GM15510 (cell line): Measurements from ENCODE around the gene FAM228A.

Experiments used
- POLR2A ChIP-seq: IDR thresholded peaks from 3 replicates; pipeline ENCODE4 v1.6.1; 2011; ENCODE audit warnings: borderline replicate concordance; ENCODE audit not compliant: insufficient read length; ENCODE audit errors: extremely low read depth

Gene FAM228A

DNA sequence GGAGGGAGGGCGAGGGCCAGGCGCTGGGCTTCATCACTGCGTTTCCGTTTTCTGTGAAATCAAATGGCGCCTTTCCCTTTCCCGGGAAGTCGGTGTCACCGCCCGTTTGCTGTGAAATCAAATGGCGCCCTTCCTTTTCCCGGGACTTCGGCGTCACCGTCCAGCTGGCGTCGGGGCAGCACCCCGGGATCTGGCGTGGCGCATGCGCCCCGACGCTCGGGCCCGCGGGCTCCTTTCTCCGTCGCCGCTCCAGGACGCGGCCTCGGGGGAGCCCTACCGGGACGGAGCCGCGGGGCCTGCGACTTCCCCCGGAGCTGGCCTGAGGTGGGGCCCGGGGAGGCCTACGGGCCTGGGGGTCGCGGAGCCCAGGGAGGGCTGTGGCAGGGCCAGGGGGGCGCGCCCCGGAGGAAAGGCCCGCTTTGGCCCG is at the start of gene FAM228A:
Gene FAM228A (plus strand): TSS at position 203 of the 427 bp plus-strand sequence. CDS start 428 bp downstream, outside the sequence.
- no peak for TF ChIP-seq POLR2A

DNA sequence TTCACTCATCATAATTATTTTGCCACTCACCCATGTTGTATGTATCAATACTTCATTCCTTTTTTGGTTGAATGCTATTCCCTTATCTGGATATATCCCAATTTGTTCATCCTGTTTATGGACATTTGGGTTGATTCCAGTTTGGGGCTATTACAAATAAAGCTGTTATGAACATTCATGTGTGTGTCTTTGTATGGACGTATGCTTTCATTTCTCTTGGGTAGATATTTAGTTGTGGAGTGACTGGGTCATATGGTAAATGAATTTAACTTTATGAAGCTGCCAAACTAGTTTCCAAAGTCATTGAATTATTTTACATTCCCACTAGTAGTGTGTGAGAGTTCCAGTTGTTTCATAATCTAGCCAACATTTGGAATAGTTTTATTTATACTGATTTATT is 48.9 kb upstream of the FAM228A start:
- no peak for TF ChIP-seq POLR2A

- no peak for TF ChIP-seq POLR2A
Measured at GRCh38 chr2:24132543-24132942, 42.3 kb upstream of the FAM228A start.

GRCh38 chr2:24147364-24147763 is 27.5 kb upstream of the FAM228A start:
- TF ChIP-seq POLR2A = no peak

GRCh38 chr2:24152413-24153197 is 22.2 kb upstream of the FAM228A start:
- TF ChIP-seq POLR2A = no peak

DNA sequence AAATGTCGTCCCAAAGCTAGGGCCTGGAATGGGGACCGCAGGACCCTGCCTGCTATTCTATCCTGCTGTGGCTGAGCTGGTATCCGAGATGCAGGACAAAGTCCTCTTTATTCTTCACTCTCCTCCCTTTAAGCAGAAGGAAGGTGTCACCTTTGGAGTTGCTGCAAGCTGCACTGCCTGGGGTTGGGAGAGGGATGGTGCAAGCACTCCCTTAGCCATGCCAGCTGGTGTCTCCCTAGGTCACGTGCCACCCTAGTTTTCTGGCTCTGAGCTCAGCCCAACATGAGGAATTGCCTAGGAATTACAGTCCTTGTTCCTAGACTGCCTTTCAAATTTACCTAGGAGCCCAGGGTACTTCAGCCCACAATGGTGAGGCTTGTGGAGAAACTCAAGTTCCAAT is 21.4 kb upstream of the FAM228A start:
- no peak for TF ChIP-seq POLR2A

DNA sequence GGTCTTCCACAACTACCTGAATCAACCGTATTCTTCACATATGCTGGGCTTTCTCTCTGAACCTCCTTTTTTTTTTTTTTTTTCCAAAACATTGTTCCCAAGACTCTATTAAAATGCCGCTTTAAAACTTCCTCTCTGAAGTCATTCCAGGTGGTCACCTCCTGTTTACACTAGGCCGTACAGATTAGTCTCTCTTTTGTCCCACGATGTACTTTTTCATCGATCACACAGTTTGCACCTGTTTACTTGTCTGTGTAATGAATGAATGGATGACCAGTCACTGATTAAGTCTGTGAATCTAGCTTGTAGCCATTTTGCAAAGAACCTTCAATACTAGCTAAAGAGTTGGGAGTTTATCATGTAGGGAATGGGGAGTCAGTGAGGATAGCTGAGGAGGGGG is 16.7 kb upstream of the FAM228A start:
- TF ChIP-seq POLR2A = no peak

GRCh38 chr2:24159708-24160107 is 15.1 kb upstream of the FAM228A start:
- no peak for TF ChIP-seq POLR2A

- TF ChIP-seq POLR2A = no peak
Measured at GRCh38 chr2:24160761-24161160, 14.1 kb upstream of the FAM228A start.

DNA sequence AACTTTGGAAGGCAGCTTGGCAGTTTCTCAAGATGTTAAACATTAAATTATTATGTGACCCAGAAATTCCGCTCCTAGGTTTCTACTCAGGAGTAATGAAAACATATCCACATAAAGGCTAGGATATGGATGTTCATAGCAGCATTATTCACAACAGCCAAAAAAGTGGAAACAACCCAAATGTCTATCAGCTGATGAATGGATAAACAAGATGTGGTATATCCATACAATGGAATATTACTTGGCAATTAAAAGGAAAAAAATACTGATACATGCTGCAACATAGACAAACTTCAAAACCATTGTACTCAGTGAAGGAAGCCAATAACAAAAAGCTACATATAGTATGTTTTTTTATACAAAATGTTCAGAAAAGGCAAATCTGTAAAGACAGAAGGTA is 12.4 kb upstream of the FAM228A start:
- TF ChIP-seq POLR2A = no peak

DNA sequence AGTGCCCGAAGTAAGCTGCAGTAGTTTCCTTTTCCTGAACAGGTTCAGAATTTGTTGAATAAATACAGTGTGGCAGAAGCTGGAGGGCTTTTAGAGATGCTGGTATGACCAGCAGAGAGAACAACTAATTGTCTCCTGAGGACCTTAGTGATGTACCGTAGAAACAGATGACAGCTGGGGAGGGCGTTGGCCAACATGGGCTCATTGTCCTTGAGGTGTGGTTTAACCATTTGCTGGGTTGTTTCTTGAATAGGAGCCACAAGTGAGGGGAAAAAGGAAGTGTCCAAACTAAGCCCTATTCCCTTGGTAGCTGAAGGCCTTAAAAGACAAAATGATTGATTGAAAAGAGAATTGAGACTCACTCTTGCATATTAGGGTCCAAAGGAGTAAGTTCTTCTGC is 11.7 kb upstream of the FAM228A start:
- no peak for TF ChIP-seq POLR2A

- no peak for TF ChIP-seq POLR2A
Measured at GRCh38 chr2:24163601-24164000, 11.3 kb upstream of the FAM228A start.

GRCh38 chr2:24164416-24164973 is 10.4 kb upstream of the FAM228A start:
- no peak for TF ChIP-seq POLR2A

- no peak for TF ChIP-seq POLR2A
Measured at GRCh38 chr2:24169023-24169422, 5.8 kb upstream of the FAM228A start.

DNA sequence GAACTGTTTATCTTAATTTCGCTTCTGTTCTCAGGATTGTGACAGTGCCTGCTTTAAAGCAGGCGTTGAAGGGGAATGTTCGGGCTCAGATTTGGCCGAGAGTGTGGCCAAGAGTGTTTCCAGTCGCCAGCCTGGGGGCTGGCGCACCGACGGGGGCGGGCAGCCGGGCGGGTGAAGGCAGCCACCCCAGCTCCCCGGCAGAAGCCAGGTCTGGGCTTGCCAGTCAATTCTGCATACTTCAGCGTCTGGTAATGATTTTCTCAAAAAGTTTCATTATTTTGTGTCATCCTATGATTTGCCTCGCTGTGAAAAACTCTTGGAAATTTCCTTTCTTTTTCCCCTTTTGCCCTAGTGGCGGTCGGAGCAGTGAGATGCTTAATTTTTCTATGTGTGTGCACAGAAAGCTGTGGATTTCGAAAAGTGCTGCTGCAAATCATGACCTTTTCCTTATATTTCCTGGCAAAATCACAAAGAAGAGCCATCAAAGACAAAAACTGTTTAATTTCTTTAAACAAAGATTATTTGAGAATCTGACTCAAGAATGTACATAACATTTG is 856 bp downstream of the FAM228A start:
- no peak for TF ChIP-seq POLR2A

DNA sequence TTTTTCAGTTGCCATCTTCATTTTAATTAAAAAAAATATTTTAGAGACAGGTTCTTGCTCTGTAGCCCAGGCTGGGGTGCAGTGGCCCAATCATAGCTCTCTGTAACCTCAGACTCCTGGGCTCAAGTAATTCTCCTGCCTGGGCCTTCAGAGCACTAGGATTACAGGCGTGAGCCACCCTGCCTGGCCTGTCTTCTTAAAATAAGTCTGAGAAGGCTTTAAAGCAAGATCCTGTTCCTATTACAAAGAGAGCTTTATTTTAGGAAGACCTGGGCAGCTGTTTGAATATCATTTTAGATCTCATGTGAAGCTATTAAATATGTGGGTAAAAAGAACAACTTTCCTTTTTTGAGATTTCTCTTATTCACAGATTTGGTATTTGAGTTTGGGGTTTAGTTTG is 1.5 kb downstream of the FAM228A start:
- no peak for TF ChIP-seq POLR2A
